MM.1S (cell line): ENCODE results near the gene CDC14A.

ENCODE experiments used
- EZH2phosphoT487 ChIP-seq: fragments of 300-600 bp; sonication (generic); IDR thresholded peaks from 2 replicates; pipeline ENCODE4 v1.6.1; 2018; ENCODE audit warnings: antibody characterized with exemption, low read length
- TF ChIP-seq, protein P1 (sequence below): fragments of 300-600 bp; sonication (generic); IDR thresholded peaks from 2 replicates; pipeline ENCODE4 v1.5.1; 2016; ENCODE audit warnings: antibody characterized with exemption, low read length, mixed read lengths

DNA sequence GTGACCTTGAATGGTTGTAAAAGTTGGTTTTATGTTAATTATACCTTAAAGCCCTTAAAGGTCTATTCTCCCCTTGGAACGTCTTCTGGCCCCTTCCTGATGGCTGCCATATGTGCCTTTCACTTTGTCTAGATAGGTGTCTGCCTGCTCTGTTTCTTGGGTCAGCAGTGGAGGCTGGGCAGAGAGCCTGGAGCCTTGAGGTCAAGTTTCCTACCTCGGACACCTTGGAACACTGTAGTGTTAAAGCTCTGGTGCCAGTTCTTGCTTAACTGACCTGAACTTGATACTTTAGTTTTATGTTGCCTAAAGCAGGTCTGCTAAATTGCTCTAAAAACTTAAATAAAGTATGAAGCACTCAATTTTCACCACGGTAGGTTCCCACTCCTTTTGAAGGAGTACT is 86.5 kb downstream of the CDC14A start:
- TF ChIP-seq, protein P1, sequence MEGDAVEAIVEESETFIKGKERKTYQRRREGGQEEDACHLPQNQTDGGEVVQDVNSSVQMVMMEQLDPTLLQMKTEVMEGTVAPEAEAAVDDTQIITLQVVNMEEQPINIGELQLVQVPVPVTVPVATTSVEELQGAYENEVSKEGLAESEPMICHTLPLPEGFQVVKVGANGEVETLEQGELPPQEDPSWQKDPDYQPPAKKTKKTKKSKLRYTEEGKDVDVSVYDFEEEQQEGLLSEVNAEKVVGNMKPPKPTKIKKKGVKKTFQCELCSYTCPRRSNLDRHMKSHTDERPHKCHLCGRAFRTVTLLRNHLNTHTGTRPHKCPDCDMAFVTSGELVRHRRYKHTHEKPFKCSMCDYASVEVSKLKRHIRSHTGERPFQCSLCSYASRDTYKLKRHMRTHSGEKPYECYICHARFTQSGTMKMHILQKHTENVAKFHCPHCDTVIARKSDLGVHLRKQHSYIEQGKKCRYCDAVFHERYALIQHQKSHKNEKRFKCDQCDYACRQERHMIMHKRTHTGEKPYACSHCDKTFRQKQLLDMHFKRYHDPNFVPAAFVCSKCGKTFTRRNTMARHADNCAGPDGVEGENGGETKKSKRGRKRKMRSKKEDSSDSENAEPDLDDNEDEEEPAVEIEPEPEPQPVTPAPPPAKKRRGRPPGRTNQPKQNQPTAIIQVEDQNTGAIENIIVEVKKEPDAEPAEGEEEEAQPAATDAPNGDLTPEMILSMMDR, result no peak
- TF ChIP-seq EZH2phosphoT487, result no peak
